NT2/D1 (cell line): ENCODE measurements around the gene ADAR.

ENCODE experiments used
- DNase-seq: peaks from one replicate; pipeline ENCODE4 v3.0.0-alpha.2; 2011; ENCODE audit warnings: low read depth, low spot score
- H3K27me3 ChIP-seq: 2 replicates; pipeline ENCODE4 v1.6.0; 2011; ENCODE audit warnings: mild to moderate bottlenecking; ENCODE audit not compliant: insufficient read length, insufficient read depth
- H3K36me3 ChIP-seq: 2 replicates; pipeline ENCODE4 v1.6.1; 2011; ENCODE audit warnings: mild to moderate bottlenecking, low read length, mixed read lengths; ENCODE audit not compliant: insufficient read depth, insufficient read length
- H3K4me1 ChIP-seq: 2 replicates; pipeline ENCODE4 v1.5.1; 2011; ENCODE audit not compliant: insufficient read depth, insufficient read length
- H3K4me3 ChIP-seq: 2 replicates; pipeline ENCODE4 v1.5.1; 2011; ENCODE audit warnings: low read depth; ENCODE audit not compliant: insufficient read length
- H3K9ac ChIP-seq: 2 replicates; pipeline ENCODE4 v1.6.0; 2011; ENCODE audit warnings: low read depth; ENCODE audit not compliant: insufficient read length
- H3K9me3 ChIP-seq: 2 replicates; pipeline ENCODE4 v1.5.1; 2011; ENCODE audit warnings: mild to moderate bottlenecking, low read length; ENCODE audit not compliant: insufficient read depth
- SUZ12 ChIP-seq: IDR thresholded peaks from 2 replicates; pipeline ENCODE4 v1.6.1; 2011; ENCODE audit not compliant: insufficient read length, insufficient read depth; ENCODE audit errors: extremely low read depth
- YY1 ChIP-seq: IDR thresholded peaks from 2 replicates; pipeline ENCODE4 v1.6.1; 2011; ENCODE audit not compliant: insufficient read length, insufficient read depth
- ZNF274 ChIP-seq: IDR thresholded peaks from 2 replicates; pipeline ENCODE4 v1.6.1; 2011; ENCODE audit warnings: mild to moderate bottlenecking, low read depth, low read length

ADAR gene

DNA sequence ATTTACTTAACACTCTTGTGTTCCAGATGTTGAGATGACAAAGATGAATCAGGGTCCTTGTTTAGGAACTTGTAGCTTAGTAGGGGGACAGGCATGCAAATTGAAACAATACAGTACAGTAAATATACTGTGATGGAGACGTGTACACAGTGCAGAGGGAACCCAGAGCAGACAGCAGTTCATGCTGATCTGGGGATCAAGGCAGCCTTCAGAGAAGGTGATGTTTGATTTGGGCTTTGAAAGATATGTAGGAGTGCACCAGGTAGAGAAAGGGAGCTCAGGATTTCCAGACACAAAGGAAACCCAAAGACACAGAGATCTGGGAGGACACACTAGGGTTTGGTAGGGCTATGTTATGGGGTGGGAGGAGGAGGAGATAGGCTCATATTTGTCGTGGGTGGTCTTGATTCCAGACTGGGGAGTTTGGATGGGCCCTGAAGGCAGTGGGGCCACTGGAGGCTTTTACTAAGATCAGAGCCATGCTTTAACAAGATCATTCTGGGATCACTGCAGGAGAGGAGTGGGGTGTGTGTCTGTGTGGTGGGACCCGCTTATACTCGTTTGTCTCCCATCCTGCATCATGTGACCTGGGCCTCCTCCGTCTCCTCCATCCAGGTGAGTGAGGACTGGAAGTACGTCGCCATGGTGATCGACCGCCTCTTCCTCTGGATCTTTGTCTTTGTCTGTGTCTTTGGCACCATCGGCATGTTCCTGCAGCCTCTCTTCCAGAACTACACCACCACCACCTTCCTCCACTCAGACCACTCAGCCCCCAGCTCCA lies 32.6 kb downstream of the ADAR start:
- no peak overlapping the region for H3K9ac ChIP-seq
- TF ChIP-seq YY1 (no peak), ZNF274 (no peak), SUZ12 (no peak)

DNA sequence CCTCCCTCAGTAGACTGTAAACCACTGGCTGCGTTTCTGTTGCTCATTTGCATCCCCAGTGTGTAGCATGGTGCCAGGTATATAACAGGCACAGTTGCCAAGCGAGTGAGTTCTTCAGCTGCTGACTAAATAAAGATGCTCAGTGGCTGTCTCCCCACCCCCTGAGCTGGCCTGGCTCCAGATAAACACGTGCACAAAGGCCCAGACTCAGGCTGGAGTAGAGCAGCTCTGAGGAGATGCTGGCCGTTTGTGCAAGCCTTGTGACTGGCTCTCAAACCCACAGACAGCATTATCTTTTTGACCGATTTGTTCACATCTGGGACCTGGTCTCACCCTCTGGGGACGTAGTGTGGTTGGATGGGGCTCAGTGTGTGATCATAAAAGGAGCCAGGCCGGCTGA lies 33.3 kb downstream of the ADAR start:
- Histone ChIP-seq H3K9ac (no peak overlapping the region), H3K4me3 (no peak overlapping the region)
- TF ChIP-seq ZNF274 = no peak
- TF ChIP-seq SUZ12 = no peak
- no peak for TF ChIP-seq YY1

More for the DNA sequence above, 32.6 kb downstream of the ADAR start:
- Histone ChIP-seq H3K4me1 (peaks cover 20% of the 10 kb centered on the region), H3K36me3 (peaks cover 42% of the 10 kb centered on the region), H3K9me3 (no peaks in the 10 kb centered on the region), H3K27me3 (peaks cover 6% of the 10 kb centered on the region), H3K4me3 (no peak overlapping the region)
- no peak for DNase-seq

DNA sequence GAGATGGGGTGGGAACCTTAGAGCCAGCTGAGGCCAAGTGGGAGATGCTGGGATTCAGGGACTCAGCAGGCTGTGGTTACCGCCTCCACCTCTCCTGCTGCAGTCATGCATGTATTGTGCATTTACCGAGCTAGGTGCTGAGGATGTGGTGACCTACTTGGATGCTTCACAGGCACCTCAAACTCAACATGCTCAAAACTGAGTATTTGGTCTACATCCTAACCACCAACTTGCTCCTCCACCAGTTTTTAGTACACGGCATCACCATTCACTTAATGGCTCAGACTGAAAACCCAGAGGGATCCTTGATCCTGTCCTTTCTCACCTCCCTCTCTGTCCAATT lies 34.8 kb downstream of the ADAR start:
- no peak overlapping the region for H3K9ac ChIP-seq
- no peak overlapping the region for H3K4me3 ChIP-seq
- no peak for TF ChIP-seq SUZ12
- TF ChIP-seq ZNF274 = no peak
- TF ChIP-seq YY1 = no peak
- H3K4me1 ChIP-seq = peaks cover 26% of the 10 kb centered on the region
- DNase-seq = no peak
- H3K9me3 ChIP-seq = no peaks in the 10 kb centered on the region
- H3K36me3 ChIP-seq = peaks cover 20% of the 10 kb centered on the region
- H3K27me3 ChIP-seq = peaks cover 28% of the 10 kb centered on the region

More for the DNA sequence above, 33.3 kb downstream of the ADAR start:
- peaks cover 36% of the 10 kb centered on the region for H3K36me3 ChIP-seq
- peaks cover 12% of the 10 kb centered on the region for H3K27me3 ChIP-seq
- no peaks in the 10 kb centered on the region for H3K9me3 ChIP-seq
- H3K4me1 ChIP-seq = peaks cover 20% of the 10 kb centered on the region
- DNase-seq = no peak

DNA sequence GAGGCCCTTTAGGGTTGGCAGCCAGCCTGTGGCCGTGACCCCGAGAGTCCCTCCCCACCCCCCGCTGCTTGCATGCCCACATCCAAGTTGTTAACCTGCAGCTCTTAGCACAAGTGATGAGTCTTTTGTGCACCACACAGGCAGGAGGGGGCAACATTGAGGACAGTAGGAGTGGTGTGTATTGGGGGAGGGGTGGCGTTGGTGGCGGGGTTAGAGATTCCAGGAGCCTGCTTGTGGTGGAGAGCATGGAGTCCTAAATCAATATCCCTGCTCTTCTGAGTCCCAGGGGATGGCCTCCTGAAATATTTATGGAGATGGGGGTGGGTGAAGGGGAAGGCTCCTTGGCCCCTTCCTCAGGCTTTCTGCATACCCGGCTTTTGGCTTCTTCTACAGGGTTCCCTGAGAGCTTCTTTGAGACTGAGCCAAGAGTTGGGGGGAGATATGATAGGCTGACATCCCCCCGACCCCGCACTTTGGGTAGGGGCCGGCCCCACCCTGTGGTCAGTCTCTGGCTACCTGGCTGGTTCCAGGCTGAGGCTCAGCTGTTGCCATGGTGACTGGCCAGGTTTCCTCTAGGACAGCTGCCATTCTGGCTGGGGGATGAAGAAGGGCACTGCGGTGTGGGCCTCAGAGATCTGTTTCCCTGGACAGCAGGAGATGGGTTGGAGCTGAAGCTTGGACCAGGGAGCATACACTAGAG lies 35.4 kb downstream of the ADAR start:
- no peak overlapping the region for H3K4me3 ChIP-seq
- H3K27me3 ChIP-seq = peaks cover 31% of the 10 kb centered on the region
- H3K9me3 ChIP-seq = no peaks in the 10 kb centered on the region
- no peak overlapping the region for H3K9ac ChIP-seq
- peaks cover 29% of the 10 kb centered on the region for H3K4me1 ChIP-seq
- TF ChIP-seq YY1 = no peak
- no peak for TF ChIP-seq SUZ12
- TF ChIP-seq ZNF274 = no peak
- no peak for DNase-seq
- peaks cover 15% of the 10 kb centered on the region for H3K36me3 ChIP-seq

DNA sequence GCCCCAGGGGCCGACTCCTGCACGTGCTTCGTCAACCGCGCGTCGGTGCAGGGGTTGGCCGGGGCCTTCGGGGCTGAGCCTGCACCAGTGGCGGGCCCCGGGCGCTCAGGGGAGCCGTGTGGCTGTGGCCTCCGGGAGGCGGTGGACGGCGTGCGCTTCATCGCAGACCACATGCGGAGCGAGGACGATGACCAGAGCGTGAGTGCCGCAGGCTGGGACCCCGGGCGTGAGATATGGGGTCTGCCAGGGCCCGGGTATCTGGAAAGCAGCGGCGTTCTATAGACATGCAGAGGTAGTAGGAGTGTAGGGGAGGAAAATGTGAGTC lies 36.1 kb downstream of the ADAR start:
- TF ChIP-seq ZNF274 (no peak), YY1 (no peak), SUZ12 (no peak)
- Histone ChIP-seq H3K9ac (no peak overlapping the region), H3K4me3 (no peak overlapping the region), H3K9me3 (no peaks in the 10 kb centered on the region), H3K36me3 (peaks cover 8% of the 10 kb centered on the region), H3K4me1 (peaks cover 32% of the 10 kb centered on the region), H3K27me3 (peaks cover 38% of the 10 kb centered on the region)
- DNase-seq = no peak

DNA sequence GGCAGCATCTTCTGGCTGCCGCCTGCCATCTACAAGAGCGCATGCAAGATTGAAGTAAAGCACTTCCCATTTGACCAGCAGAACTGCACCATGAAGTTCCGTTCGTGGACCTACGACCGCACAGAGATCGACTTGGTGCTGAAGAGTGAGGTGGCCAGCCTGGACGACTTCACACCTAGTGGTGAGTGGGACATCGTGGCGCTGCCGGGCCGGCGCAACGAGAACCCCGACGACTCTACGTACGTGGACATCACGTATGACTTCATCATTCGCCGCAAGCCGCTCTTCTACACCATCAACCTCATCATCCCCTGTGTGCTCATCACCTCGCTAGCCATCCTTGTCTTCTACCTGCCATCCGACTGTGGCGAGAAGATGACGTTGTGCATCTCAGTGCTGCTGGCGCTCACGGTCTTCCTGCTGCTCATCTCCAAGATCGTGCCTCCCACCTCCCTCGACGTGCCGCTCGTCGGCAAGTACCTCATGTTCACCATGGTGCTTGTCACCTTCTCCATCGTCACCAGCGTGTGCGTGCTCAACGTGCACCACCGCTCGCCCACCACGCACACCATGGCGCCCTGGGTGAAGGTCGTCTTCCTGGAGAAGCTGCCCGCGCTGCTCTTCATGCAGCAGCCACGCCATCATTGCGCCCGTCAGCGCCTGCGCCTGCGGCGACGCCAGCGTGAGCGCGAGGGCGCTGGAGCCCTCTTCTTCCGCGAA lies 36.6 kb downstream of the ADAR start:
- TF ChIP-seq YY1 (no peak), SUZ12 (no peak), ZNF274 (no peak)
- DNase-seq = no peak
- peaks cover 43% of the 10 kb centered on the region for H3K27me3 ChIP-seq

DNA sequence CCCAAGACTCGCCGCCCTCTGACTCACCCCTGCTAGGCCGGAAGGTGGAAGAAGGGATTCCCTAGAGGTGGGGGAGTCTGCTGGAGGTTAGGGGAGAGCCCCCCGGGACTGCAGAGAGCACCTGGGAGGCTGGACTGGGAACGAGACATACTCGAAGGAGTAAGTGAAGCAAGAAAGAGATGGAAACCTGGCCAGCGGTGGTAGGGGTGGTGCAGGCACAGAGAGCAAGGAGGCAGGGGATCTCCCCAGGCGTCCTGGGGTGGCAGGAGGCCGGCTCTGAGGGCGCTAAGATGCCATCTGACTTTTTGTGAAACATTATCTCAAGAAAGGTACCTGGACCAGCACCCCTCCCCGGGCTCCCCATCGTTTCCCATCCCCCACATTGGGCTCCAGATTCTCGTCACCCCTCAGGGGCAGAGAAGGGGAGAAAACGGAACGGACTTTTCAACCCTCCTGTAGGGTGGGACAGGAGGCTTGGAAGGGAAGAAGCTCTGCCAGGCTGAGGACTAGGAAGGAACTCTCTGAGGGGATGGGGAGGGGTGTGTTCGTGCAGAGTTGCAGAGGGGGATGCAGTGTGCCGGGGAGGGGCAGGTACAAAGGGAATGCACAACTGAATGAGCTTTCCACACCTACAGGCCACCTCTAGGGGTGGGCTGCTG lies 39.7 kb downstream of the ADAR start:
- peak overlapping the region; percentile 70 for H3K9ac ChIP-seq
- no peaks in the 10 kb centered on the region for H3K36me3 ChIP-seq
- H3K4me3 ChIP-seq = peak overlapping the region; percentile 21
- peaks cover 45% of the 10 kb centered on the region for H3K27me3 ChIP-seq
- TF ChIP-seq SUZ12 = no peak
- no peak for TF ChIP-seq YY1
- no peak for TF ChIP-seq ZNF274
- H3K4me1 ChIP-seq = peaks cover 27% of the 10 kb centered on the region
- DNase-seq = no peak
- no peaks in the 10 kb centered on the region for H3K9me3 ChIP-seq

More for the DNA sequence above, 36.6 kb downstream of the ADAR start:
- Histone ChIP-seq H3K4me3 (no peak overlapping the region), H3K36me3 (peaks cover 3% of the 10 kb centered on the region), H3K9me3 (no peaks in the 10 kb centered on the region), H3K4me1 (peaks cover 34% of the 10 kb centered on the region), H3K9ac (no peak overlapping the region)
